HL-60 (cell line): ENCODE data around the gene ZNF35.

Source experiments
- DNase-seq, 2 experiments: peaks; one replicate each; pipeline ENCODE4 v3.0.0-alpha.2; 2010 to 2020; ENCODE audit warnings: low read depth in 1 of 2, low spot score in 1 of 2
- H3K27ac ChIP-seq: fragments of 250-450 bp; sonication (Bioruptor Pico); replicated peaks from 2 replicates; pipeline ENCODE4 v1.5.1; 2020; ENCODE audit warnings: mild to moderate bottlenecking, moderate library complexity
- H3K27me3 ChIP-seq: fragments of 250-450 bp; sonication (Bioruptor Pico); 2 replicates; pipeline ENCODE4 v1.5.1; 2021; ENCODE audit warnings: mild to moderate bottlenecking, moderate library complexity; ENCODE audit not compliant: insufficient read depth, poor library complexity, severe bottlenecking
- H3K4me3 ChIP-seq: replicated peaks from 2 replicates; pipeline ENCODE4 v1.5.1; 2011; ENCODE audit warnings: mild to moderate bottlenecking, control low read depth, low read length; ENCODE audit not compliant: insufficient read depth
- CTCF ChIP-seq: IDR thresholded peaks from one replicate; pipeline ENCODE4 v1.5.1; 2011; ENCODE audit warnings: low read length, control low read depth, inconsistent platforms; ENCODE audit not compliant: insufficient read depth
- GABPA ChIP-seq: IDR thresholded peaks from 2 replicates; pipeline ENCODE4 v1.6.1; 2012; ENCODE audit warnings: low read depth
- POLR2AphosphoS5 ChIP-seq: IDR thresholded peaks from 2 replicates; pipeline ENCODE4 v1.6.1; 2012; ENCODE audit warnings: low read depth
- REST ChIP-seq: IDR thresholded peaks from 2 replicates; pipeline ENCODE4 v1.6.1; 2012; ENCODE audit warnings: low read depth; ENCODE audit not compliant: insufficient replicate concordance
- SPI1 ChIP-seq: IDR thresholded peaks from 2 replicates; pipeline ENCODE4 v1.6.1; 2012; ENCODE audit warnings: low read depth, mild to moderate bottlenecking, borderline replicate concordance

Gene ZNF35

GRCh38 chr3:44628716-44629115, 19.8 kb upstream of the ZNF35 start:
- TF ChIP-seq POLR2AphosphoS5 = no peak
- TF ChIP-seq REST = no peak
- no peak for TF ChIP-seq CTCF
- TF ChIP-seq GABPA = no peak
- TF ChIP-seq SPI1 = no peak
- Histone ChIP-seq H3K27ac (no peak overlapping the region), H3K27me3 (no peaks in the 10 kb centered on the region), H3K4me3 (no peak overlapping the region)
- DNase-seq = no peak

GRCh38 chr3:44632193-44632592, 16.3 kb upstream of the ZNF35 start:
- no peak overlapping the region for H3K27ac ChIP-seq
- no peak for DNase-seq
- no peak overlapping the region for H3K4me3 ChIP-seq
- TF ChIP-seq SPI1 (no peak), POLR2AphosphoS5 (no peak), GABPA (no peak), REST (no peak), CTCF (no peak)
- no peaks in the 10 kb centered on the region for H3K27me3 ChIP-seq

GRCh38 chr3:44642337-44642736, 6.2 kb upstream of the ZNF35 start:
- DNase-seq = no peak
- Histone ChIP-seq H3K4me3 (no peak overlapping the region), H3K27me3 (no peaks in the 10 kb centered on the region), H3K27ac (no peak overlapping the region)
- TF ChIP-seq REST = no peak
- TF ChIP-seq GABPA = no peak
- TF ChIP-seq CTCF = no peak
- no peak for TF ChIP-seq POLR2AphosphoS5
- no peak for TF ChIP-seq SPI1
